COLO829 (cell line): ENCODE results near the gene KCNK1.

Experiments used
- DNase-seq: peaks from one replicate; pipeline ENCODE4 v3.0.0; 2012; ENCODE audit warnings: low spot score

KCNK1 gene

DNA sequence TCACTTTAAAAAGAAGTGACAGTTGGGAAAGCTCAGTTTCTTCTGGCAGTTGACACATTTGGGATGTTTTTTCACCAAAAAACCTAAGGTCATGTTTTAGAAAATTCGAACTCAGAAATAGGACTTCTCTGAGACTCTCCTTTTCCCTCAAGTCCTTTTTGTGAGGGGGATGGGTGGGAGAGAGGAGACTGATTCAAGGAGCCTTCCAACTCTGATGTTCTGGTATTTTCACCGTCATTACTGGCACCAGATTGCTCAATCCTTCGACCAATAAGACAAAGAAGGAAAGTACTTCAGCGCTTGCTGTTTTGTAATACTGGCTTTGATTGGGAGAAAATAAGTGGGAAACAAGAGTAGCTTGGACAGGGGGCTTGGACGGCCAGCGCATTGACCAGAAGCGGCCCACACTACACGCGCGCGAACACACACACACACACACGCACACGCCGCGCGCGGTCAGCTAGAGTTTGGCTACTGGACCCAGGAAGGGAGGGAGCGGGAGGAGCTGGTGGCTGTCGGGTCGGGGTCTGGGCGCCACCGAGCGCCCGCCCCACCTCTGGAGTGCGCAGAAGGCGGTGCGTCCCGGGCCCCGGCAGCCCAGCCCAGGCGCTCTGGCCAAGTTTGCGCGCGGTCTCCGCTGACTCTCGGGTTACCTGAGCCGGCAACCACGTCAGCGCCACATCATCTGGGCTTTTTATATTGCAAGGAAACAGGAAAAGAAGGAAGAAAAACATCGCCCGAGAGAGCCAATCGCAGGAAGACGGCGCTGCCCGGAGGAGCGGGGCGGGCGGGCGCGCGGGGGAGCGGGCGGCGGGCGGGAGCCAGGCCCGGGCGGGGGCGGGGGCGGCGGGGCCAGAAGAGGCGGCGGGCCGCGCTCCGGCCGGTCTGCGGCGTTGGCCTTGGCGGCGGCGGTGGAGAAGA, at the start of gene KCNK1:
TSS of gene KCNK1 (plus strand) at position 855 of the 921 bp plus-strand sequence. CDS start at position 921, 66 bp downstream.
- DNase-seq: no peak

DNA sequence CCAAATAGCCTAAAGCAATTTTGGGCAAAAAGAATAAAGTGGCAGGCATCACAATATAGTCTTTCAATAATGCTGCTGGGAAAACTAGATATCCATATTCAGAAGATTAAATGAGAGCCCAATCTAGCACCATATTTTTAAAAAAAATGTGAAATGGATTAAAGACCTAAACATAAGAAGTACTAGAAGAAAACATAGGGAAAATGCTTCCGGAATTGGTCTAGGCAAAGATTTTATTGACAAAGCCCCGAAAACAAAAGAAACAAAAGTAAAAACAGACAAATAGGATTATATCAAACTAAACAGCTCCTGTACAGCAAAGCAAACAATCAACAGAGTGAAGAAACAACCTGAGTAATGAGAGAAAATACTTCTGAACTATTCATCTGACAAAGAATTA, 48.6 kb upstream of the KCNK1 start:
- DNase-seq: no peak

DNA sequence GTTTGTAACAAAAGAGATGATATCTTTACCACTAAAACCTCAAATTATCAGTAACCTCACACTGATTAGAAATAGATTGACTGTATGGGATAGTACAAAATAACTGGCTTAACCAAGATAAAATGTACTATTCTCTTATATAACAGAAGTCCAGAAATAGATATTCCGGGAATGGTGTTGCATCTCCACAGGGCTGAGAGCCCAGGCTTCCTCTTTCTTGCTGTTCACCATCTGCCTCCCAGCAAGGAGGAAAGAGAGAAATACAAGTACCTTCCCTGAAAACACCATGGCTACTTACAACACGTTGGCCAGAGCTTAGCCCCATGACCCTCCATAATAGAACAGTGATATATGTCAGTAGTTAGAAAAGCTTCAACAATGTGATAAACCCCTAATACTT, 47.0 kb upstream of the KCNK1 start:
- no peak for DNase-seq

DNA sequence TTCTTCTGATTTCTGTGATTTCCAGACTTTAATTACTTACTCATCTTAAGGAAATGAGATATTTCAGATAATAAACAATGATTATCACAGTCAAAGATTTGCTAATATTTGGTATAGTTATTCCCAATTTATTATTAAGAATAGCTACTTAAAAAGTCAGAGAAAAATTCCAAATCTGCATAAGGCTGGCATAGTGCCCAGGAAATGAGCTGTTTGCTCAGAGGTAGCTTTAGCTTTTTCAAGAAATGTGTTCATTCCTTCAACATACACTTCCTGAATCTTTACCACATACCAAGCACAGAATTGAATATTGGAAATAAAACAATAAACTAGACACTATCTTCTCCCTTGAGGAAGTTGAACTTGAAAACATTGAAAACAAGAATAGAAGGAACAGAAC, 44.3 kb upstream of the KCNK1 start:
- DNase-seq: no peak

DNA sequence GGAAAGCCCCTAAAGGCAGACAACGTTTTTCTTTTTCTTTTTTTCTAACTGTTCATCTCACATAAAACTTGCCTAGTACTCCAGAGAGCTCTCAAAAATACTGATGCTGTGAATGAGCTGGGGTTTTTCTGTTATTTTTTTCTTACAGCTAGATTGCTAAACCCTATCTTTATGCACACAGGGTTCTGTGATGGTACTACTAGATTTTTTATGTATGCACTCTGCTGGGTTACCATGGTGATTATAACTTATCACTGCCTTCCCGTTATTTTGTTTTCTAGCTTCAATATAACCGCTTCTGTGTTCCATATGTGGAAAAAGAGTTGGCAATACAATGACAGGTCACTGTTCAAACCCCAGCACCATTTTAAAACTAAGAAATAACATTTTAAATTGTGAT, 43.7 kb upstream of the KCNK1 start:
- DNase-seq: no peak

DNA sequence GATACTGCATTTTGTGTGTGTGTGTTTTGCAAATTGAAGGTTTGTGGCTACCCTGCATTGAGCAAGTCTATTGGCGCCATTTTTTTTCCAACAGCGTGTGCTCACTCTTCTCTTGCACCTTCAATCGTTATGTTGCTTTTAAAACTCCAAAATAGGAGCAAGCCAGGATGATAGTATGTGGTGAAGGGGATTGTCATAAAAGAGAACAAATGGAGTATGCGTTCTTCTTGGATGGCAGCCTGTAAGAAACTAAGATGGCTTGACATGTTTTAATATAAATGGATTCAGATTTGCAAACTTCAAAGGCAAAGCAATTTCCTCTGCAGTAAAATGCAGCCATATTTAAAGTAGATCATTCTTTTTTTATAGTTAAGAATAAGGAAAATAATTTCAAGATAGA, 43.2 kb upstream of the KCNK1 start:
- DNase-seq: no peak

DNA sequence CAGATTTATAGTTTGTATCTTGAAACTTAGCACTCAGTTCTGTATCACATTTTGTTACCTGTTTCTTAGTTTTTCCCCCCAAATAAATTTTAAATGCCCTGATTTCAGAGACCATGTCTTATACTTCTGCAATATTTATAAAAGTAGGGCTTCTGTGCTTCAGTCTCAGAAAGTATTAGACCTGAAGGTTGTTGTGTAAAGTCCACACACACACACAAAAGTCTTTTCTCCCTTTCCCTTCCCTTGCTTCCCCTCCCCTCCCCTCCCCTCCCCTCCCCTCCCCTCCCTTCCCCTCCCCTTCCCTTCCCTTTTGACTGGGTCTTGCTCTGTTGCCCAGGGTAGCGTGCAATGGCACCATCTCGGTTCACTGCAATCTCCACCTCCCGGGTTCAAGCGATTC, 41.0 kb upstream of the KCNK1 start:
- no peak for DNase-seq

DNA sequence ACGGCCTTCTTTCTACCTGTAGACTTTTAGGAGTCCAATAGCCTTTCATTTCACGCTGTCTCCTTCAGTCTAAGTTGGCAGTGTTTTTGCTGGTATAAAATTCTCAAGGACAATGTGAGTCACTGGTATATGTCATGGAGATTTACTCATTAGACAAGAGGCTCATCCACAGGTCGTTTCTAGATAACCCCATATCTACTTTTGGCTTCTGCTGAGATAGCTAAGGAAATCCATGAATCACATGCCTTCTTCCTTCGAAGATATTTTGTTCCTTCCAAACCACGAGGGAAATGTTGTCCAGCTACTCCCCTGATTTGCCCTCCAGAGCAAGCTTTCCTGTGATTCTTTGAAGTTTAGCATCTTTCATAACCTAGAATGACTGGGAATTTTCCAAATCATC, 38.5 kb upstream of the KCNK1 start:
- no peak for DNase-seq

DNA sequence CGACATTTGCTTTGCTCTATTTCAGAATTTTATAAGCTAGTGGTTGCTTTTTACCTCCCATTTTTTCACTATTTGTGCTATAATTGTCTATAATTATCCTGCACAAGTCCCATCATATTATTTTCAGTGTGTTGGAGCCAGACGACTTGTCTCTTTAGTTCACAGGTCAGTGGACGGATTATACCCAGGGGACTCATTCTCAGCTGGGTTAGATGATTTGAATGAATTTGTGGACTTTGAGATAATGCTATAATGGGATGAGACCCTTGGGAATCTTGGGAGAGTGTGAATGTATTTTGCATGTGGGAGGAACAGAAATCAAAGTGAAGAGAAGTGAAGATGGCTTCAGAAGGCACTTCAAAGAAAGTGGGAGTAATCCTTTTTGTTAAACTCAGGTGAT, 31.5 kb upstream of the KCNK1 start:
- DNase-seq: no peak

DNA sequence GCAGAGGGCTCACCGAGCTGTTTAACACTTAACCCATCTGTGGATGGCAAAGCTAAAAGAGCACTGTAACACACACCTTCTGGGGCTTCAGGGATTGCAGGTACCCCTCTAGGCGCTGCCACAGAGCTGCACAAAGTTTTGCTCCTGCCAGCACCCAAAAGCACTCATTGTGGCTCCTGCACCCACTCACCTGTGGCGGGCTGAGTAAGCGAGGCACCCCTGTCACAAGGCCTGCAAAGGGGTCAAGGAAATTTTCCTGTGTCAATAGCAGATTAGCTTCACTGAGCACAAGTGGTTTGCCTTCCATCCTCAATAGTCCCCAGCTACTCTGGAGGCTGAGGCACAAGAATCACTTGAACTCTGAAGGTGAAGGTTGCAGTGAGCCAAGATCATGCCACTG, 29.5 kb upstream of the KCNK1 start:
- no peak for DNase-seq

DNA sequence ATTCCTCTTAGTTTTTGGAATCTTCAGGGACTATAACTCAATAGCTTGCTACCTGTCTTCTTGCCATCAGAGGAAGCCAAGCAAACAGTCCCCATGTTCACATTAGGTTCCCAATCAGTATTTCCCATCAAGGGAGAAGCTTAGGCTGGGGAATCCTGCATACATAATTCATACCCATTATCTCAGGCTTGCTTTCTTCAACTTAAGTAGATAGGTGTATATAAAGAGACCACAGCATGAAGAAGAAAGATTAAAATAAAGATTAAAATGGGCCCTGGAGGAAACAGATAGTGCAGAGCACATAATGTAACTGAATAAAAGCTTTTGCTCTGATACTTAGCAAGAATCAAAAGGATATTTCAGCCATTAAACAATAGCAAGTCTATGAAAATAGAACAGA, 29.0 kb upstream of the KCNK1 start:
- no peak for DNase-seq

DNA sequence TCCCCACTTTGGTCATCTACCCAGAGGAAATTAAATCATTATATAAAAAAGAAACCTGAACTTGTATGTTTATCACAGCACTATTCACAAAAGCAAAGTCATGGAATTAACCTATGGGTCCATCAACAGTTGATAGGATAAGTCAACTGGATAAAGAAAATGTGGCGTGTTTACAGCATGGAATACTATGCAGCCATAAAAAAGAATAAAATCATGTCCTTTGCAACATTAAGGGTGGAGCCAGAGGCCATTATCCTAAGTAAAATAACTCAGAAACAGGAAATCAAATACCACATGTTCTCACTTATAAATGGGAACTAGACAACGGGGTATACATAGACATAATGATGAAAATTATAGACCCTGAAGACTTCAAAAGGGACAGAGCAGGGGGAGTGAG, 27.6 kb upstream of the KCNK1 start:
- DNase-seq: no peak

DNA sequence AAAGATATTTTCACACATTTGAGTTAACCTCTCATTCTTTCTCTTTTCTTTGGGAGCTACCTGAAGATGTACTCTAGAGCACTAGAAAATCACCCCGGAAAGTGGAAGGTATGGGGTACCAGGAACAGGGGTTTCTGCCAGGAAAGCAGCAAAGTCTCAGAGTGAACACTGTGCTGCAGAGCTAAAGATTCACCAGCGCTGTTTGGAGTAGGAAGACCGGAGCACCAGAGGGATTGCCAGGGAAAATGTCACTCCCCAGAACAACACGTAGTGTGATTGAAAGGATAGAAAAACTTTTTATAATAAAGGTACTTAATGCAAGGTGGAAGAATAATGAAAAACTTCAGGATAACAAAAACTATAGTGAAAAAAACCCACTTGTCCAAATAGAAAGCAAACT, 26.7 kb upstream of the KCNK1 start:
- DNase-seq: no peak

DNA sequence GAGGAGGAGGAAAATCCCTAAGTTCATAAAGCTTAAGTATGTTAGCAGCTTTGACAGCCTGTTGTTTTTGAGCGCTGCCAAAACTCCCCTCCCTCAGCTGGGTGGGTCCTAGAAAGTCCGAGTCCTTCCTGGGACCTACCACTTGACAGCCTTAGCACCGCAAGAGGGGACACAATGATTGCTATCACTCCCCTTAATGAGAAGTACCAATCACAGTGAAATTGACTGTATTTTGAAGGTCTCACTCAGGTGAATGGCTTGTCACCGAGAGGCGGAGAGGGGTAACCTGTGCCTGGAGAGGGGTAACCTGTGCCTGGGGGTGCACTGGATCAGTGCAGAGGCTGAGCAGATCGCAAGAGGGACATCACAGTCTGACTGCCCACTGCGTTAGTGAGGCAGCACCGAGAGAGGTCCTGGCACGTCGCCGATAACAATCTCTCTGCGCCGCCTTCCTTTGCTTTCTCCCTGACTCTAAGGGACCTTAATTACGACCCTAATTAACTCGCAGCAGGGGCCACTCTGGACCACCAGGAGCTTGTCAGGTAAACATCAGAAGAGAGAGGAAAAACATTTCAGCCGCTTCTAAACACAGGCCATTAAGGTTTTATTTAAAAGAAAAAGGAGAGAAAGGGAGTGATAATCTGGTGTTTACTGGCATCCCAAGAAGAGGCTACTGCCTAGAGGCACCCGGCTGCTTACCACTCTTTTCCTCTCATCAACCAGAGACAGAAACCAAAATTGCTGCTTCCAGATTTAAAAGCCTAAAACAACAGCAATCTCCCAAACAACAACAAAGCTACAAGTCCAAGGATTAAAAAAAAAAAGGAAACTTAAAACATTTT, 25.7 kb upstream of the KCNK1 start:
- DNase-seq: no peak

DNA sequence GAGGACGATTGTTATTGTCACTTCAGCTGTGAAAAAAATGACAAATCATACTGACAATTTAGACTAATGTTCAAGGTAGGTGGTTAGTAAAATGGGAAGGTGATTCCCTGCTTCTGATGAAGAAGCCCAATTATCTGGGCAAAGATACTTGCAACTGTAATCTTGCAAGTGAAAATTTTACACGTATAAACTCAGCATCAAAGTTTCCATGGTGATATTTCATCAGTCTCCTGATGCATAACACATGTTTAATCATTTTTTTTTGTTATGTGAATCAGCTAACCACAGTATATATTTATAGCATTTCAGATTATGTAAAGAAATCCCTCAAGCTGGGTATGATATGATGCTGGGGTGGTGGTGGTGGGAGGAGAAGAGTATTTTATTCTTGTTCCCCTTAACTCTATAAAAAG, 16.4 kb upstream of the KCNK1 start:
- no peak for DNase-seq

DNA sequence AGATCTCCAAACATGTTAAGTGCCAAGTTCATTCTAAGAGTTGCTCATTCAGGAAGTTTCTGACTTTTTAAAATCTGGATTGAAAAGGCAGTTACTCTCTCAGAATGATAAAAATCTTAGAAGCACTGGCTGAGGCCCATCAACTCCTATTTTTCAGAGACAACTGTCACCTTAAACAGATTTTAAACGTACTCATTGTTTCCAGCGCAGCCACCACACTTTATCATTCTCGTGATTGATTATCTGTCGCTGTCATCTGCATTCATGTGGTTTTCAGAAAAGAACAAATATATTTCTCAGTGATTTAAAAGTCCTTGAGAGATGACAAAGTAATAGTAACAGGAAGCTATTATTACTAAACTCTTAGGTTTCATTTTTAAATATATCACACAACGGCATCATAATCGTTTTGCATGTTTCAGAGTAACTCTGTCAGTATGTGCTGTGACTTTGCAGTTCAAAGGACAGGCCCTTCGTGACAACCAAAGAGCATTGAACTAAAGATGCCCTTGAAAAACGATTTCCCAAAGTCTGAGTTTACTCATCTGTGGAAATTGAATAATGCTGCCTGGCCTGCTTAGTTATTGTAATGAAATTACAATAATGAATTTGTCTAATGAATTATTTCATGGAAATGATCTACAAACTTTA, 14.9 kb upstream of the KCNK1 start:
- DNase-seq: no peak

DNA sequence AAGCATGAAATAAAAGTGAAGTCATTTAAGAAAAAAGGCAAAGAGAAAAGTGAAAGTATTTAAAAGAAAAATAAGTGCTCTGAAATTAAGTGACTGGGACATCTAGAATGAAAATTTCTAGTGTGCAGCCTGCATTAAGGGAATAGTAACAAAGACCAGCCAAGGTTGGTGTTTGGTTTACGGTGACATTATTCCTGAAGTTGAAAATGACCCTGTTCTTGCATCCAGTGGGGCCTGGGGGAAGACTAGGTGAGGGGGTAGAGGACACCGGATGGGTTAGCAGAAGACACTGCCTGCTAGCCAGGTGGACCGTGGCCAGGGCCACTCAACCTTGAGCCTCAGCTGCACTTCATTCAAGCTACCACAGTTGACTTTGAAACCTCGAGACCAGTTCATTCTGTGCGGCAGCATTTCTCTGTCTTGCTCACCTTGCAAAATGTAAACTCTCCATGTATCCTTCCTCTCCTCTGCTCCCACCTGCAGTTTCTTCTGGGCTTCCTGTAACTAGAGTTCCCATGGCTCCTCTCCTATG, 14.3 kb upstream of the KCNK1 start:
- no peak for DNase-seq

DNA sequence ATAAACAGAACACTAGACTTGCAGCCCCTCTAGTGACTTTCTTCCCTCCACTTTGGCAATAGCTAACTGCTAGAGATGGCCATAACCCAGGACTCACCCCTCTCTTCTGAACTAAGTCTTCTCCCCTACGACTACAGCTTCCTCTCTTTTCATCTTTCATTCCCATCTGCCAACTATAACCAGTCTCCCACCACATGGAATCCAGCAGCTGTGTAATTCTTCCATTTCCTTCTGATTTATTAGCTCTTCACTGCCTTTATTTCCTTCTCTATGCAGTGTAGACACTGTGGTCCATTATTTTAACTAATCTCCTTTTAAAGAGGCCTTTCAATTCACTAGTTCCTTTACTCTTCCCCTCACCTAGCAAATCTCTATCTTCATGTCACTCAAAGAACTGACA, 13.4 kb upstream of the KCNK1 start:
- DNase-seq: no peak

DNA sequence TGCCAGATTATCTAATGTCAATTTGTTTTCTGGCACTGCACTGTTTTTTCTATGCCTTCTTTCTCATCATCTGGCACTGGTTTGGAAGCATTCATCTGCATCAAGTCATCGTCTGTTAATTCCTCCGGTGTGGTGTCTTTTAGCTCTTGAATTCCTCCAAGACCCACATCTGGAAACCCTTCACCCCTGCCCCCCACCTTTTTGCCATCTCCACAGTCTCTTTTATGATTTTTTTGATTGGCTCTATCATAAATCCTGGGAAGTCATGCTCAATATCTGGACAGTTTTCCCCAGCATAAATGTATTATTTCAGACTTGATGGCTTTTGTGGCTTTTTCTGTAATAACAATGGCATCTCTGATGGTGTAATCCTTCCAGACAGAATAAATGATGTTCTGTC, 10.4 kb upstream of the KCNK1 start:
- no peak for DNase-seq

DNA sequence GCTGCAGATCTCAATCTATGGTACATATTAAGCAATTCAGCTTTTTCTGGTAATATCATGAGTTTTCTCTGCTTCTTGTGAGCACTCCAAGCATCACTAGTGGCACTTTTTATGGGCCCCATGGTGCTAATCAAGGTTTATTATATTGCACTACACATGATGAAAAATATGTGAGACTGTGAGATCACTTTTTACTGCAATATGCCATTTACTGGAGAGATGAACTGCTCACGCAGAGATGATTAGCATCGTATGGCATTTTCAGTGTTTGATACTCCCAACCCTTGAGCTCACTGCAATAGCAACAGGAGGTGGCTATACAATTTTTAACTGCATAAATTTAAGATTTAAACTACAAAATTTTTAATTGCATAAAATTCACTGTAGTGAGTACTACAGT, 8.7 kb upstream of the KCNK1 start:
- DNase-seq: no peak

DNA sequence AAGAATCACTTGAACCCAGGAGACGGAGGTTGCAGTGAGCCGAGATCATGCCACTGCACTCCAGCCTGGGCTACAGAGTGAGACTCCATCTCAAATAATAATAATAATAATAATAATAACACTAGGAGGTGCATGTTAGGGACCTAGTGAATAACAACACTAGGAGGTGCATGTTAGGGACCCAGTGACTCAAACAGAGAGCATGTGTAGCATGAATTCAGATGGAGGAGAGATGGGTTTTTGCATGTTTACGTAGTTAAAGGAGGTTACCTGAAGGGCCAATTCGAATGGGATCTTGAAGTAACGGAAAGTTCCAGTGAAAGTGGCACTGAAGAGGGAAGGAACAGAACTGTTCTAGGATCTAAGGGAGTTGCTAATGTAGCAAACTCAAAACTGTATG, 7.1 kb upstream of the KCNK1 start:
- DNase-seq: no peak
